ENCODE data around the gene CDH4.

DNA sequence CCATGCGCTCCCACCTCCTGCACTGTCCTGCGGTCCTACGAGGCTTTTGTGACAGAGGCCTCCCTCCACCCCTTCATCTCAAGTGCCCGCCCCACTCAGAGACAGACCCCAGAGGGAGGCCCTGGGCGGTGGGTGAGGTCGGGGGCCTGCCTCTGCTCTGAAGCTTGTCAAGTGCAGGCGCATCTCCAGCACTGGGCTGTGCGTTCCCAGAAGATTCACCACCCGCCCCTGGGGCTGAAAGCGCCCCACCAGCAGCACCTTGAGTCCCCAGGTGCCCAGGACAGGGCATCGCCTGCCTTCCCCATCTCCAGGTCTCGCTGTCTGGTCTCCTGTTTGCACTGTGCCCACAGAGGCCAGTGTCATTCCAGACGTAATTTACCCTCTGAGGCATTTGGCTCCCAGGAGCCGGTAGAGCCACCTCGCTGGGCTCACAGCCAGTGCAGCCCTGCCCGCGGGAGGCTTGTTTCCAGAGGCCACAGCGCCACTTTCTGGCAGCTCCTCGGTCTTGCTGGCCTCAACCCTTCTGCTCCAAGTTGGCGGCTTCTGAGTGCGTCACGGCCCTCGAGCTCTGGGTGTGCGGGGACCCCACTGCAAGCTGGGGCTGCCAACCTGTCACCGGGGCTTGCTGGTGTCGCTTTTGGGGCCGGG lies 622.5 kb downstream of the CDH4 start:
- TF ChIP-seq POLR2A (IDR thresholded peaks at IDR 0.05; ENCODE audit: low read length) (no peak), GATA1 (IDR thresholded peaks at IDR 0.05; ENCODE audit: low read depth, low read length) (no peak)
